GM12878 (cell line): ENCODE data around the gene ADCYAP1R1. TPM values are rescaled to one million over a fixed set of nuclear protein-coding genes. Genes with fewer than 3 reads are reported as not detected.

ENCODE experiments used
- ATAC-seq: fragments of 200-7000 bp; cut with Tn5 transposase; 3 replicates; pipeline ENCODE4 v1.9.1; 2020; ENCODE audit warnings: mild to moderate bottlenecking, moderate library complexity
- BruUV-seq: library from RNA; stranded (reverse); fragments of 400-500 nt; replicated peaks from 2 replicates; lab custom pipeline; 2021; lab: Mats Ljungman, UMichigan
- CTCF ChIA-PET: fragments of 300-600 bp; sonication (Branson Sonifier 250); formaldehyde crosslinking; extraction: SDS; loops from one replicate; lab custom pipeline; 2021; ENCODE audit warnings: inconsistent platforms; lab: Yijun Ruan, JAX
- POLR2A ChIA-PET: fragments of 350-600 bp; formaldehyde crosslinking; extraction: SDS; loops from one replicate; lab custom pipeline; 2021; ENCODE audit warnings: inconsistent platforms; lab: Charles Lee
- RAD21 ChIA-PET: fragments of 300-600 bp; sonication (Branson Sonifier 250); formaldehyde crosslinking; loops from one replicate; lab custom pipeline; 2023; ENCODE audit warnings: antibody characterized with exemption; ENCODE audit not compliant: unreplicated experiment; lab: Charles Lee
- SMC1A ChIA-PET: fragments of 300-600 bp; sonication (Branson Sonifier 250); formaldehyde crosslinking; loops from one replicate; lab custom pipeline; 2023; ENCODE audit not compliant: unreplicated experiment, uncharacterized antibody; lab: Charles Lee
- DNase-seq: peaks from one replicate; pipeline ENCODE4 v3.0.0-alpha.2; 2011; ENCODE audit warnings: low read depth, low spot score
- FAIRE-seq: peaks from 3 replicates; lab custom pipeline; 2011; peaks lifted over from hg19 to GRCh38; lab: Jason Lieb, UNC
- H2AFZ ChIP-seq: 2 replicates; pipeline ENCODE4 v1.6.0; 2011; ENCODE audit warnings: low read depth, low read length, control low read depth; ENCODE audit not compliant: control insufficient read depth
- H3K27ac ChIP-seq: 2 replicates; pipeline ENCODE4 v1.5.1; 2011; ENCODE audit warnings: control low read depth; ENCODE audit not compliant: control insufficient read depth, insufficient read depth
- H3K27me3 ChIP-seq, 2 experiments: replicated peaks in 1 of 2; 2 replicates each; pipeline versions ENCODE4 v1.6.0 to v1.6.1; 2011; ENCODE audit warnings: low read length in 1 of 2; ENCODE audit not compliant: control insufficient read depth in 2 of 2, insufficient read depth in 2 of 2
- H3K36me3 ChIP-seq, 2 experiments: 2 replicates each; pipeline ENCODE4 v1.5.1; 2011; ENCODE audit warnings: low read length in 1 of 2; ENCODE audit not compliant: control insufficient read depth in 2 of 2, insufficient read depth in 2 of 2
- H3K4me1 ChIP-seq: 2 replicates; pipeline ENCODE4 v1.6.1; 2011; ENCODE audit warnings: mild to moderate bottlenecking, low read length, moderate library complexity, mixed read lengths; ENCODE audit not compliant: control insufficient read depth, insufficient read depth
- H3K4me2 ChIP-seq: 2 replicates; pipeline ENCODE4 v1.6.0; 2011; ENCODE audit warnings: control low read depth; ENCODE audit not compliant: control insufficient read depth, insufficient read depth
- H3K4me3 ChIP-seq: fragments of 200-600 bp; sonication (generic); 2 replicates; pipeline ENCODE4 v1.5.1; 2016
- H3K79me2 ChIP-seq: 2 replicates; pipeline ENCODE4 v1.6.0; 2011; ENCODE audit warnings: low read length; ENCODE audit not compliant: control insufficient read depth, insufficient read depth
- H3K9ac ChIP-seq: 2 replicates; pipeline ENCODE4 v1.8.0; 2011; ENCODE audit warnings: low read length, control low read depth, mixed read lengths; ENCODE audit not compliant: control insufficient read depth, insufficient read depth
- H3K9me3 ChIP-seq: replicated peaks from 3 replicates; pipeline ENCODE4 v1.5.1; 2011; ENCODE audit warnings: mild to moderate bottlenecking, low read length; ENCODE audit not compliant: control insufficient read depth, insufficient read depth
- H4K20me1 ChIP-seq: 2 replicates; pipeline ENCODE4 v1.6.0; 2011; ENCODE audit not compliant: control insufficient read depth, insufficient read depth
- CEBPZ ChIP-seq: fragments of 150-350 bp; IDR thresholded peaks from 2 replicates; pipeline ENCODE4 v1.6.1; 2016; ENCODE audit warnings: low read depth, low read length
- CHD4 ChIP-seq: fragments of 200-600 bp; sonication (generic); IDR thresholded peaks from 2 replicates; pipeline ENCODE4 v1.6.1; 2016; ENCODE audit warnings: mild to moderate bottlenecking
- JUND ChIP-seq: IDR thresholded peaks from 2 replicates; pipeline ENCODE4 v1.6.1; 2012; ENCODE audit warnings: low read depth, mild to moderate bottlenecking, low read length, improper control_type of control experiment, moderate library complexity
- NFYB ChIP-seq: IDR thresholded peaks from 2 replicates; pipeline ENCODE4 v1.6.1; 2011; ENCODE audit warnings: low read depth, mild to moderate bottlenecking, low read length, improper control_type of control experiment, moderate library complexity; ENCODE audit not compliant: insufficient read depth
- NRF1 ChIP-seq: conservative IDR thresholded peaks from 2 replicates; pipeline ENCODE4 v1.6.1; 2011; ENCODE audit warnings: mild to moderate bottlenecking, low read depth, low read length, improper control_type of control experiment
- PAX5 ChIP-seq: IDR thresholded peaks from 2 replicates; pipeline ENCODE4 v1.6.1; 2011; ENCODE audit warnings: low read depth, low read length, borderline replicate concordance
- PRDM15 ChIP-seq: fragments of 450-650 bp; formaldehyde crosslinking; IDR thresholded peaks from 2 replicates; pipeline ENCODE4 v1.4.0; 2020; ENCODE audit warnings: mild to moderate bottlenecking, moderate library complexity
- RAD51 ChIP-seq: fragments of 450-650 bp; IDR thresholded peaks from 2 replicates; pipeline ENCODE4 v1.6.1; 2016; ENCODE audit warnings: moderate library complexity, mild to moderate bottlenecking, inconsistent platforms
- SMAD1 ChIP-seq: fragments of 450-650 bp; IDR thresholded peaks from 2 replicates; pipeline ENCODE4 v1.6.1; 2018; ENCODE audit warnings: mild to moderate bottlenecking, low read depth; ENCODE audit not compliant: partially characterized antibody
- ZBTB4 ChIP-seq: fragments of 450-650 bp; formaldehyde crosslinking; IDR thresholded peaks from 2 replicates; pipeline ENCODE4 v1.4.0; 2022; ENCODE audit warnings: mild to moderate bottlenecking, moderate library complexity
- WGBS: methylation state at CpG from one replicate; pipeline ENCODE4 v1.1.6; 2016; ENCODE audit warnings: low lambda C conversion rate; ENCODE audit not compliant: insufficient replicate concordance, insufficient coverage; ENCODE audit errors: missing lambda C conversion rate; 5-methylcytosine and 5-hydroxymethylcytosine counted together
- in situ Hi-C: fragments of 300-500 bp; cut with MboI; formaldehyde crosslinking; loops from 9 replicates; pipeline ENCODE4 v1.14.3; 2018; ENCODE audit warnings: mixed read lengths
- intact Hi-C: fragments of 100-400 bp; cut with micrococcal nuclease; formaldehyde crosslinking; loops from one replicate; pipeline ENCODE4 v1.14.2; 2022; ENCODE audit not compliant: unreplicated experiment
- polyA plus RNA-seq, 11 experiments: library from polyadenylated mRNA; depleted of rRNA in 4 of 11; unstranded in 6 of 11; stranded (reverse) in 5 of 11; fragments of >200 nt; fragmentation: Nextera tagmentation in 4 of 11; fragmentation: Illumina TruSeq in 1 of 11; extraction: Ambion mirVana in 4 of 11; extraction: Trizol in 1 of 11; gene quantifications; 1 replicate in 1 of 11; 2 replicates in 10 of 11; pipeline versions ENCODE4 v1.2.1 to v1.2.3, GENCODE V29; 2011 to 2016; ENCODE audit warnings: inconsistent platforms in 2 of 11, missing spikeins in 2 of 11, low read depth in 1 of 11
- total RNA-seq, 4 experiments: library from RNA; depleted of rRNA in 3 of 4; stranded (reverse); fragments of >200 nt in 3 of 4; fragmentation: Illumina TruSeq in 1 of 4; extraction: Trizol in 1 of 4; gene quantifications; 2 replicates each; pipeline versions ENCODE4 v1.2.1 to v1.2.3, GENCODE V29; 2013 to 2021
- TF ChIP-seq, protein P1 (sequence below): fragments of 450-650 bp; IDR thresholded peaks from 2 replicates; pipeline ENCODE4 v1.6.1; 2017; ENCODE audit warnings: antibody characterized with exemption, mild to moderate bottlenecking, moderate library complexity

Gene ADCYAP1R1
- total and polyA plus RNA-seq, 10 of the 15 experiments (the other 5 are each of a cell fraction or from before 2014, with no cell fraction given): not detected

DNA sequence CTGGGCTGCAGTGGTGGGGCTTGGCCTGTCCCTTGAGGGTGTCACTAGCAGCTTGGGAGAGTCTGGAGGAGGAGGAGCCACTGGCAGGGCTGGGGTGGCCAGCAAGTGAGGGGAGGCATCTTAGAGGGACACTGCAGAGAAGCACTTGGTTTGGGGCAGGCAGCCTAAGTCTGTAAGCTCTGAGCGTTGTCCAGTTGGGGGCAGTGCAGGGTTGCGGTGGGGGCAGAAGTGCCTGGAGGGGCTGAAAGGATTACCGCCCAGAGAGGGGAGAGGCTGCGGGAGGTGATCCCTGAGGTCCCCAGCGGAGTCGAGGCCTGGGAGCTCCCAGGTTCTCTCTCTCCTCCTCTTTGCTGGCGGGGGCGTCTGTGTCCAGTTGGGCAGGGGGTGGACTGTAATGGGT lies 7.4 kb downstream of the ADCYAP1R1 start:
- FAIRE-seq (no peak), ATAC-seq (no peak), DNase-seq (no peak)
- Histone ChIP-seq H3K4me2 (no peak overlapping the region), H3K79me2 (no peaks in the 10 kb centered on the region), H3K9ac (no peak overlapping the region), H3K36me3 (no peaks in the 10 kb centered on the region), H3K27ac (no peak overlapping the region), H3K27me3 (no peaks in the 10 kb centered on the region; a peak in 2 of 4 replicates), H3K4me3 (no peak overlapping the region), H2AFZ (no peak overlapping the region), H3K9me3 (no peaks in the 10 kb centered on the region), H4K20me1 (no peaks in the 10 kb centered on the region), H3K4me1 (no peaks in the 10 kb centered on the region)
- POLR2A ChIA-PET: no interaction called here
- WGBS: 67% methylated on average over 6 of the region's 8 CpGs
- BruUV-seq: no TSS peak
- intact Hi-C loops (no loop called here), in situ Hi-C loops (no loop called here)
- SMC1A ChIA-PET: no interaction called here
- RAD21 ChIA-PET: interaction anchor here (0.7 kb wide), 1 partner anchor 17 kb away, joined by 5 read pairs; no protein-coding TSS in a partner anchor
- CTCF ChIA-PET: no interaction called here
- TF ChIP-seq, protein P1, sequence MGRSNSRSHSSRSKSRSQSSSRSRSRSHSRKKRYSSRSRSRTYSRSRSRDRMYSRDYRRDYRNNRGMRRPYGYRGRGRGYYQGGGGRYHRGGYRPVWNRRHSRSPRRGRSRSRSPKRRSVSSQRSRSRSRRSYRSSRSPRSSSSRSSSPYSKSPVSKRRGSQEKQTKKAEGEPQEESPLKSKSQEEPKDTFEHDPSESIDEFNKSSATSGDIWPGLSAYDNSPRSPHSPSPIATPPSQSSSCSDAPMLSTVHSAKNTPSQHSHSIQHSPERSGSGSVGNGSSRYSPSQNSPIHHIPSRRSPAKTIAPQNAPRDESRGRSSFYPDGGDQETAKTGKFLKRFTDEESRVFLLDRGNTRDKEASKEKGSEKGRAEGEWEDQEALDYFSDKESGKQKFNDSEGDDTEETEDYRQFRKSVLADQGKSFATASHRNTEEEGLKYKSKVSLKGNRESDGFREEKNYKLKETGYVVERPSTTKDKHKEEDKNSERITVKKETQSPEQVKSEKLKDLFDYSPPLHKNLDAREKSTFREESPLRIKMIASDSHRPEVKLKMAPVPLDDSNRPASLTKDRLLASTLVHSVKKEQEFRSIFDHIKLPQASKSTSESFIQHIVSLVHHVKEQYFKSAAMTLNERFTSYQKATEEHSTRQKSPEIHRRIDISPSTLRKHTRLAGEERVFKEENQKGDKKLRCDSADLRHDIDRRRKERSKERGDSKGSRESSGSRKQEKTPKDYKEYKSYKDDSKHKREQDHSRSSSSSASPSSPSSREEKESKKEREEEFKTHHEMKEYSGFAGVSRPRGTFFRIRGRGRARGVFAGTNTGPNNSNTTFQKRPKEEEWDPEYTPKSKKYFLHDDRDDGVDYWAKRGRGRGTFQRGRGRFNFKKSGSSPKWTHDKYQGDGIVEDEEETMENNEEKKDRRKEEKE: no peak
- TF ChIP-seq RAD51: no peak
- TF ChIP-seq CEBPZ: no peak
- no peak for TF ChIP-seq PAX5
- no peak for TF ChIP-seq ZBTB4 (CRISPR knock-in tag)
- no peak for TF ChIP-seq PRDM15 (CRISPR knock-in tag)
- no peak for TF ChIP-seq NRF1
- no peak for TF ChIP-seq SMAD1
- no peak for TF ChIP-seq NFYB
- no peak for TF ChIP-seq CHD4
- TF ChIP-seq JUND: no peak
